GM23338 (cell line): ENCODE data around the gene PITX1. TPM values are rescaled to one million over a fixed set of nuclear protein-coding genes. Genes with fewer than 3 reads are reported as not detected.

Source experiments
- ATAC-seq: fragments of 200-7000 bp; cut with Tn5 transposase; 3 replicates; pipeline ENCODE4 v1.9.1; 2020
- DNase-seq: peaks from one replicate; pipeline ENCODE4 v3.0.0-alpha.2; 2015; ENCODE audit warnings: low spot score
- H2AFZ ChIP-seq: fragments of 200-600 bp; sonication (generic); 2 replicates; pipeline ENCODE4 v1.8.0; 2016; ENCODE audit warnings: antibody characterized with exemption, mild to moderate bottlenecking, moderate library complexity
- H3F3A ChIP-seq: fragments of 200-600 bp; sonication (generic); replicated peaks from 2 replicates; pipeline ENCODE4 v1.8.0; 2017; ENCODE audit warnings: antibody characterized with exemption, mixed run types, low read depth
- H3K27ac ChIP-seq: fragments of 200-600 bp; sonication (generic); 2 replicates; pipeline ENCODE4 v1.6.1; 2016; ENCODE audit warnings: low read depth
- H3K27me3 ChIP-seq: fragments of 200-600 bp; sonication (generic); 2 replicates; pipeline ENCODE4 v1.8.0; 2016; ENCODE audit warnings: mild to moderate bottlenecking, mixed run types, moderate library complexity; ENCODE audit not compliant: insufficient read depth
- H3K36me3 ChIP-seq: fragments of 200-600 bp; sonication (generic); 2 replicates; pipeline ENCODE4 v1.8.0; 2016; ENCODE audit warnings: mild to moderate bottlenecking; ENCODE audit not compliant: insufficient read depth
- H3K4me1 ChIP-seq: fragments of 200-600 bp; sonication (generic); 2 replicates; pipeline ENCODE4 v1.8.0; 2016; ENCODE audit warnings: mild to moderate bottlenecking, moderate library complexity; ENCODE audit not compliant: insufficient read depth
- H3K4me2 ChIP-seq: fragments of 200-600 bp; sonication (generic); 2 replicates; pipeline ENCODE4 v1.7.1; 2017; ENCODE audit warnings: mixed run types
- H3K4me3 ChIP-seq: fragments of 200-600 bp; sonication (generic); 2 replicates; pipeline ENCODE4 v1.6.1; 2016; ENCODE audit warnings: mixed run types
- H3K79me2 ChIP-seq: fragments of 200-600 bp; sonication (generic); replicated peaks from 2 replicates; pipeline ENCODE4 v1.8.0; 2017; ENCODE audit warnings: mild to moderate bottlenecking; ENCODE audit not compliant: insufficient read depth
- H3K9me2 ChIP-seq: fragments of 200-600 bp; sonication (generic); 2 replicates; pipeline ENCODE4 v1.8.0; 2017; ENCODE audit not compliant: insufficient read depth
- H4K20me1 ChIP-seq: fragments of 200-600 bp; sonication (generic); replicated peaks from 2 replicates; pipeline ENCODE4 v1.8.0; 2017; ENCODE audit warnings: mild to moderate bottlenecking; ENCODE audit not compliant: insufficient read depth
- H3K27ac Mint-ChIP-seq: 2 replicates; pipeline ENCODE4 v1.8.0; 2020; ENCODE audit warnings: inconsistent platforms, mild to moderate bottlenecking, moderate library complexity, mixed read lengths
- H3K27me3 Mint-ChIP-seq: 3 replicates; pipeline ENCODE4 v1.8.0; 2022; ENCODE audit warnings: low read depth, mild to moderate bottlenecking, moderate library complexity, mixed read lengths, inconsistent platforms; ENCODE audit not compliant: insufficient read depth, poor library complexity
- H3K36me3 Mint-ChIP-seq: 3 replicates; pipeline ENCODE4 v1.8.0; 2021; ENCODE audit warnings: low read depth, mild to moderate bottlenecking, inconsistent platforms, moderate library complexity, mixed read lengths
- H3K4me1 Mint-ChIP-seq: 3 replicates; pipeline ENCODE4 v1.8.0; 2020; ENCODE audit warnings: mild to moderate bottlenecking, inconsistent platforms, mixed read lengths
- H3K4me3 Mint-ChIP-seq: 3 replicates; pipeline ENCODE4 v1.8.0; 2021; ENCODE audit warnings: moderate library complexity, mild to moderate bottlenecking, inconsistent platforms, mixed read lengths
- H3K9me3 Mint-ChIP-seq: 3 replicates; pipeline ENCODE4 v1.8.0; 2020; ENCODE audit warnings: moderate library complexity, mild to moderate bottlenecking, inconsistent platforms, mixed read lengths
- CREB1 ChIP-seq: fragments of 250-450 bp; sonication (Bioruptor Pico); IDR thresholded peaks from 2 replicates; pipeline ENCODE4 v1.5.0; 2020; ENCODE audit warnings: low read depth, mild to moderate bottlenecking, moderate library complexity
- EZH2 ChIP-seq: fragments of 200-600 bp; sonication (generic); IDR thresholded peaks from one replicate; pipeline ENCODE4 v1.8.0; 2017; ENCODE audit warnings: antibody characterized with exemption, mild to moderate bottlenecking, low read depth; ENCODE audit not compliant: unreplicated experiment
- EZH2phosphoT487 ChIP-seq: fragments of 200-600 bp; sonication (generic); IDR thresholded peaks from one replicate; pipeline ENCODE4 v1.8.1; 2018; ENCODE audit warnings: antibody characterized with exemption; ENCODE audit not compliant: unreplicated experiment
- JUNB ChIP-seq: IDR thresholded peaks from one replicate; pipeline ENCODE4 v1.6.1; 2016; ENCODE audit warnings: antibody characterized with exemption; ENCODE audit not compliant: unreplicated experiment
- NANOG ChIP-seq: IDR thresholded peaks from 2 replicates; pipeline ENCODE4 v1.6.1; 2016; ENCODE audit warnings: antibody characterized with exemption, borderline replicate concordance
- POLR2AphosphoS5 ChIP-seq: IDR thresholded peaks from 2 replicates; pipeline ENCODE4 v1.6.1; 2016; ENCODE audit warnings: antibody characterized with exemption, low read depth
- REST ChIP-seq: IDR thresholded peaks from one replicate; pipeline ENCODE4 v1.6.1; 2018; ENCODE audit warnings: antibody characterized with exemption; ENCODE audit not compliant: unreplicated experiment
- STAT1 ChIP-seq: IDR thresholded peaks from one replicate; pipeline ENCODE4 v1.6.1; 2016; ENCODE audit warnings: antibody characterized with exemption; ENCODE audit not compliant: unreplicated experiment
- ZNF114 ChIP-seq: fragments of 250-450 bp; sonication (Bioruptor Pico); IDR thresholded peaks from 2 replicates; pipeline ENCODE4 v1.5.0; 2020; ENCODE audit warnings: mild to moderate bottlenecking, moderate library complexity
- ZNF331 ChIP-seq: fragments of 250-450 bp; sonication (Bioruptor Pico); IDR thresholded peaks from 2 replicates; pipeline ENCODE4 v1.5.0; 2020; ENCODE audit warnings: low read depth, mild to moderate bottlenecking, moderate library complexity
- polyA plus RNA-seq: library from polyadenylated mRNA; unstranded; fragments of >200 nt; fragmentation: Nextera tagmentation; extraction: Ambion mirVana; gene quantifications from 2 replicates; pipeline ENCODE4 v1.2.1, GENCODE V29; 2016
- total RNA-seq: library from RNA; depleted of rRNA; stranded (reverse); fragments of >200 nt; shearing (Covaris generic); gene quantifications from 2 replicates; pipeline ENCODE4 v1.2.3, GENCODE V29; 2014
- TF ChIP-seq, protein P1 (sequence below): IDR thresholded peaks from 2 replicates; pipeline ENCODE4 v1.6.1; 2016; ENCODE audit warnings: antibody characterized with exemption
- TF ChIP-seq, protein P2 (sequence below): fragments of 250-450 bp; sonication (Bioruptor Pico); IDR thresholded peaks from 2 replicates; pipeline ENCODE4 v1.5.0; 2020; ENCODE audit warnings: mild to moderate bottlenecking, moderate library complexity
- TF ChIP-seq, protein P3 (sequence below), 2 experiments: fragments of 200-600 bp in 1 of 2; sonication (generic) in 1 of 2; conservative IDR thresholded peaks; 2 replicates each; pipeline versions ENCODE4 v1.5.1 to v1.6.1; 2016 to 2017; ENCODE audit warnings: antibody characterized with exemption in 2 of 2, low read depth in 2 of 2, mild to moderate bottlenecking in 2 of 2, moderate library complexity in 1 of 2

The PITX1 gene
- total and polyA plus RNA-seq, 2 experiments from 2014 or later, result not detected

DNA sequence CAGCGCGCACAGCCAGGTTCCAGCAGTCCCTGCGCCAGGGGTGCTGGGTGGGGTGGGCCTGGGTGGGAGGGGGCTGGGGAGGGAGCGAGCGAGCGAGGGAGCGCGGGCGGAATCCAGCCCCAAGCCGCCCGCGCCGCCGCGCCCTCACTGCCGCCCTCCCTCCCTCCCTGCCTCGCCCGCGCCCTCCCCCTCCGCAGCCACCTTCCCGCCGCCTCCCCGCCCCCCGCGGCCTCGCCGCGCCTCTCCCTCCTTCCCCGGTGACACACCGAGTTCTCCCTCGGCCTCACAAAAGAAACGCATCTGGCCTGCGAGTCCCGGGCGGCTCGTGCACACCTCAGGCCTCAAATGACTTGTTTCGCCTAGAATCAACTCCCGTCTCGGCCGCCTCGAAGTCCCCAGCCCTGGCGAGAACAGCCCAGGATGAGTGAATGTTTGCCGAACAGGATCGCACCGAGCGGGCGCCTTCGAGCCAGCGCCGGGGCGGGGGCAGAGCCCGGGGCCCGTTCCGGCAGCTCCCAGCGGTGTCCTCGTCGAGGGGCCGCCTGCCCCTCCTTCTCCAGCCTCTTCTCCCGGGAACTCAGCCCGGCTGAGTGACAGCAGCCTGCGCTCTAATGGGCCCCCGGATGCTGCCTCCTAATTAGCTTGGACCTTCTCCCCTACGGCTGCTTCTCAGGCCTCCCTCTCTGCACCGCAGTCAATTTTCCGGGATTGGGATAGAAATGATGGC lies 371 bp upstream of the PITX1 start:
- H2AFZ ChIP-seq, result 0 out of 2 replicates have a peak overlapping the region, but pooled peaks have one; percentile 69

More for the DNA sequence above, 371 bp upstream of the PITX1 start:
- Histone ChIP-seq H3K27ac (no peak overlapping the region), H3K36me3 (no peaks in the 10 kb centered on the region), H3K4me3 (peak overlapping the region; percentile 62), H3K9me2 (no peaks in the 10 kb centered on the region), H4K20me1 (peaks cover 24% of the 10 kb centered on the region), H3K27me3 (peaks cover 99% of the 10 kb centered on the region), H3F3A (peaks cover 12% of the 10 kb centered on the region), H3K4me1 (peaks cover 32% of the 10 kb centered on the region; the same call in 1 of the 2 replicates), H3K4me2 (peak overlapping the region; percentile 88), H3K79me2 (no peaks in the 10 kb centered on the region)
- Mint-ChIP-seq H3K4me1 (peaks cover 33% of the 10 kb centered on the region), H3K27ac (no peak overlapping the region), H3K27me3 (peaks cover 92% of the 10 kb centered on the region), H3K9me3 (peaks cover 8% of the 10 kb centered on the region; the same call in 2 of the 3 replicates), H3K36me3 (peaks cover 2% of the 10 kb centered on the region; the same call in 1 of the 3 replicates), H3K4me3 (peak overlapping the region; percentile 74)
- TF ChIP-seq JUNB (no peak), STAT1 (no peak), EZH2 (peak; percentile 93), POLR2AphosphoS5 (no peak), CREB1 (CRISPR knock-in tag) (no peak), REST (no peak), ZNF114 (CRISPR knock-in tag) (no peak), ZNF331 (CRISPR knock-in tag) (no peak), EZH2phosphoT487 (peak; percentile 54), NANOG (no peak)
- TF ChIP-seq, protein P1, sequence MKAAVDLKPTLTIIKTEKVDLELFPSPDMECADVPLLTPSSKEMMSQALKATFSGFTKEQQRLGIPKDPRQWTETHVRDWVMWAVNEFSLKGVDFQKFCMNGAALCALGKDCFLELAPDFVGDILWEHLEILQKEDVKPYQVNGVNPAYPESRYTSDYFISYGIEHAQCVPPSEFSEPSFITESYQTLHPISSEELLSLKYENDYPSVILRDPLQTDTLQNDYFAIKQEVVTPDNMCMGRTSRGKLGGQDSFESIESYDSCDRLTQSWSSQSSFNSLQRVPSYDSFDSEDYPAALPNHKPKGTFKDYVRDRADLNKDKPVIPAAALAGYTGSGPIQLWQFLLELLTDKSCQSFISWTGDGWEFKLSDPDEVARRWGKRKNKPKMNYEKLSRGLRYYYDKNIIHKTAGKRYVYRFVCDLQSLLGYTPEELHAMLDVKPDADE, result no peak
- TF ChIP-seq, protein P2, sequence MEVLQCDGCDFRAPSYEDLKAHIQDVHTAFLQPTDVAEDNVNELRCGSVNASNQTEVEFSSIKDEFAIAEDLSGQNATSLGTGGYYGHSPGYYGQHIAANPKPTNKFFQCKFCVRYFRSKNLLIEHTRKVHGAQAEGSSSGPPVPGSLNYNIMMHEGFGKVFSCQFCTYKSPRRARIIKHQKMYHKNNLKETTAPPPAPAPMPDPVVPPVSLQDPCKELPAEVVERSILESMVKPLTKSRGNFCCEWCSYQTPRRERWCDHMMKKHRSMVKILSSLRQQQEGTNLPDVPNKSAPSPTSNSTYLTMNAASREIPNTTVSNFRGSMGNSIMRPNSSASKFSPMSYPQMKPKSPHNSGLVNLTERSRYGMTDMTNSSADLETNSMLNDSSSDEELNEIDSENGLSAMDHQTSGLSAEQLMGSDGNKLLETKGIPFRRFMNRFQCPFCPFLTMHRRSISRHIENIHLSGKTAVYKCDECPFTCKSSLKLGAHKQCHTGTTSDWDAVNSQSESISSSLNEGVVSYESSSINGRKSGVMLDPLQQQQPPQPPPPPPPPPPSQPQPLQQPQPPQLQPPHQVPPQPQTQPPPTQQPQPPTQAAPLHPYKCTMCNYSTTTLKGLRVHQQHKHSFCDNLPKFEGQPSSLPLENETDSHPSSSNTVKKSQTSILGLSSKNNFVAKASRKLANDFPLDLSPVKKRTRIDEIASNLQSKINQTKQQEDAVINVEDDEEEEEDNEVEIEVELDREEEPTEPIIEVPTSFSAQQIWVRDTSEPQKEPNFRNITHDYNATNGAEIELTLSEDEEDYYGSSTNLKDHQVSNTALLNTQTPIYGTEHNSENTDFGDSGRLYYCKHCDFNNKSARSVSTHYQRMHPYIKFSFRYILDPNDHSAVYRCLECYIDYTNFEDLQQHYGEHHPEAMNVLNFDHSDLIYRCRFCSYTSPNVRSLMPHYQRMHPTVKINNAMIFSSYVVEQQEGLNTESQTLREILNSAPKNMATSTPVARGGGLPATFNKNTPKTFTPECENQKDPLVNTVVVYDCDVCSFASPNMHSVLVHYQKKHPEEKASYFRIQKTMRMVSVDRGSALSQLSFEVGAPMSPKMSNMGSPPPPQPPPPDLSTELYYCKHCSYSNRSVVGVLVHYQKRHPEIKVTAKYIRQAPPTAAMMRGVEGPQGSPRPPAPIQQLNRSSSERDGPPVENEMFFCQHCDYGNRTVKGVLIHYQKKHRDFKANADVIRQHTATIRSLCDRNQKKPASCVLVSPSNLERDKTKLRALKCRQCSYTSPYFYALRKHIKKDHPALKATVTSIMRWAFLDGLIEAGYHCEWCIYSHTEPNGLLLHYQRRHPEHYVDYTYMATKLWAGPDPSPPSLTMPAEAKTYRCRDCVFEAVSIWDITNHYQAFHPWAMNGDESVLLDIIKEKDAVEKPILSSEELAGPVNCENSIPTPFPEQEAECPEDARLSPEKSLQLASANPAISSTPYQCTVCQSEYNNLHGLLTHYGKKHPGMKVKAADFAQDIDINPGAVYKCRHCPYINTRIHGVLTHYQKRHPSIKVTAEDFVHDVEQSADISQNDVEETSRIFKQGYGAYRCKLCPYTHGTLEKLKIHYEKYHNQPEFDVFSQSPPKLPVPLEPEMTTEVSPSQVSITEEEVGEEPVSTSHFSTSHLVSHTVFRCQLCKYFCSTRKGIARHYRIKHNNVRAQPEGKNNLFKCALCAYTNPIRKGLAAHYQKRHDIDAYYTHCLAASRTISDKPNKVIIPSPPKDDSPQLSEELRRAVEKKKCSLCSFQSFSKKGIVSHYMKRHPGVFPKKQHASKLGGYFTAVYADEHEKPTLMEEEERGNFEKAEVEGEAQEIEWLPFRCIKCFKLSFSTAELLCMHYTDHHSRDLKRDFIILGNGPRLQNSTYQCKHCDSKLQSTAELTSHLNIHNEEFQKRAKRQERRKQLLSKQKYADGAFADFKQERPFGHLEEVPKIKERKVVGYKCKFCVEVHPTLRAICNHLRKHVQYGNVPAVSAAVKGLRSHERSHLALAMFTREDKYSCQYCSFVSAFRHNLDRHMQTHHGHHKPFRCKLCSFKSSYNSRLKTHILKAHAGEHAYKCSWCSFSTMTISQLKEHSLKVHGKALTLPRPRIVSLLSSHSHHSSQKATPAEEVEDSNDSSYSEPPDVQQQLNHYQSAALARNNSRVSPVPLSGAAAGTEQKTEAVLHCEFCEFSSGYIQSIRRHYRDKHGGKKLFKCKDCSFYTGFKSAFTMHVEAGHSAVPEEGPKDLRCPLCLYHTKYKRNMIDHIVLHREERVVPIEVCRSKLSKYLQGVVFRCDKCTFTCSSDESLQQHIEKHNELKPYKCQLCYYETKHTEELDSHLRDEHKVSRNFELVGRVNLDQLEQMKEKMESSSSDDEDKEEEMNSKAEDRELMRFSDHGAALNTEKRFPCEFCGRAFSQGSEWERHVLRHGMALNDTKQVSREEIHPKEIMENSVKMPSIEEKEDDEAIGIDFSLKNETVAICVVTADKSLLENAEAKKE, result no peak
- TF ChIP-seq, protein P3, sequence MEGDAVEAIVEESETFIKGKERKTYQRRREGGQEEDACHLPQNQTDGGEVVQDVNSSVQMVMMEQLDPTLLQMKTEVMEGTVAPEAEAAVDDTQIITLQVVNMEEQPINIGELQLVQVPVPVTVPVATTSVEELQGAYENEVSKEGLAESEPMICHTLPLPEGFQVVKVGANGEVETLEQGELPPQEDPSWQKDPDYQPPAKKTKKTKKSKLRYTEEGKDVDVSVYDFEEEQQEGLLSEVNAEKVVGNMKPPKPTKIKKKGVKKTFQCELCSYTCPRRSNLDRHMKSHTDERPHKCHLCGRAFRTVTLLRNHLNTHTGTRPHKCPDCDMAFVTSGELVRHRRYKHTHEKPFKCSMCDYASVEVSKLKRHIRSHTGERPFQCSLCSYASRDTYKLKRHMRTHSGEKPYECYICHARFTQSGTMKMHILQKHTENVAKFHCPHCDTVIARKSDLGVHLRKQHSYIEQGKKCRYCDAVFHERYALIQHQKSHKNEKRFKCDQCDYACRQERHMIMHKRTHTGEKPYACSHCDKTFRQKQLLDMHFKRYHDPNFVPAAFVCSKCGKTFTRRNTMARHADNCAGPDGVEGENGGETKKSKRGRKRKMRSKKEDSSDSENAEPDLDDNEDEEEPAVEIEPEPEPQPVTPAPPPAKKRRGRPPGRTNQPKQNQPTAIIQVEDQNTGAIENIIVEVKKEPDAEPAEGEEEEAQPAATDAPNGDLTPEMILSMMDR (conservative IDR thresholded peaks at IDR 0.05; ENCODE audit: low read depth in 2 of 2), result no peak
- ATAC-seq, result peak; percentile 7
- DNase-seq, result peak; percentile 71
